ENCODE results near the gene SOS2.

SOS2 gene

GRCh38 chr14:50231475-50232275, at the start of gene SOS2:
TSS of gene SOS2 (minus strand) at chr14:50231578. CDS start at chr14:50231283, 295 bp downstream.
- TF ChIP-seq CTCF (IDR thresholded peaks at IDR 0.05; ENCODE audit: borderline replicate concordance, insufficient read depth, low read depth, low read length): no peak

GRCh38 chr14:50272498-50272897, 41.1 kb upstream of the SOS2 start:
- TF ChIP-seq CTCF (IDR thresholded peaks at IDR 0.05; ENCODE audit: borderline replicate concordance, insufficient read depth, low read depth, low read length): no peak
- H3K4me3 ChIP-seq (ENCODE audit: low read depth, low read length): no peak overlapping the region

More at GRCh38 chr14:50231475-50232275, at the start of gene SOS2:
- H3K4me3 ChIP-seq (ENCODE audit: low read depth, low read length): peak within 1 kb of the TSS; percentile 85

DNA sequence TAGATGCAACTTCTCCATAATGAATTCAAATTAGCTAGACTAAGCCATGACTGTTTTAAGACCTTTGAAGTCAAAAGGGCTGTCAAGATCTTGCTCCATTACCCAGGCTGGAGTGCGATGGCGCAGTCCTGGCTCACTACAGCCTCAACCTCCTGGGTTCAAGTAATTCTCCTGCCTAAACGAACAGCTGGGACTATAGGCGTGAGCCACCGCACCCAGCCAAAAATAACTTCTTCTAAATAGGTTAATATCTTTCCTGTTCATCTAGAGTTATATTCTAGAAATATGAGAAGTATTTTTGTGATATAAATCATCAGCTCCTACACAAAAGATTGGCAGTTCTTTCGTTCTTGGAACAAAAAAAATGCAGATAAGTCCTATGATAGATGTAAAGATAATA, 39.6 kb upstream of the SOS2 start:
- TF ChIP-seq CTCF (IDR thresholded peaks at IDR 0.05; ENCODE audit: borderline replicate concordance, insufficient read depth, low read depth, low read length): no peak
- H3K4me3 ChIP-seq (ENCODE audit: low read depth, low read length): no peak overlapping the region

DNA sequence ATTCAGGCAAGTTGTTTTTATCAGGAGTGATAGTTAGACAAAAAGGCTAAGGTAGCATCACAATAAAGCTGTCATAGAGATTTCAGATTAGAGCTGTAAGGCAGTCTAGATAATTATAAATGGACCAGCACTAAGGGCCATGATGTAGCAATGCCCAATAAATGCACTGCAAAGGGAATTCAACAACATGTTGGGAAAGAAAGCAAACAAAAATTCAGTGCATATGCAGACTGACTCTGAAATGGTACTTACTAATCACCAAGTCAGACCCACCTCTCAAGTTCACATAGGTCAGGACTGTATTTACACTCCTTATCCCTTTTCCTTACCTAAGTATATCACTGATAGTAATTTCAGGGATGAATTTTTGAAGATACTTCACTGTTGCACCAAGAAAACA, 33.7 kb upstream of the SOS2 start:
- TF ChIP-seq CTCF (IDR thresholded peaks at IDR 0.05; ENCODE audit: borderline replicate concordance, insufficient read depth, low read depth, low read length): no peak
- H3K4me3 ChIP-seq (ENCODE audit: low read depth, low read length): no peak overlapping the region

DNA sequence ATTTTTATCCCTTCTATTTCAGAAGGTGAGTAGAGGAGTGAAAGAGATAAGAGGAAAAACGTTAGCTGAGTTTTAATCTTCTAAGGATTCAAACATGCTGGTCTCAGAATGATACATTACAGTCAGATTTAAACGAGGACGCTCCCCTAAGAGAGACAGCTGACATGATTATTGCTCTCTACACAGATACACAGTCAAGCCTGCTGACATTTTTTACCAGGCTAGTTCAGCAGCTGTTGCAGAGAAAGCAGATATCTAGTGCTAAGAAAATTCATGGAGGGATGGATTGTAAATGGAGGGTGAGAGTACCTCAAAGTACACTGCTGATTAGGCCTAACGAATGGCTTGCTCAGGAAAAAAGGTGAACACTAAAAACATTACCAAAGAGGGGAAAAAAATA, 31.9 kb upstream of the SOS2 start:
- H3K4me3 ChIP-seq (ENCODE audit: low read depth, low read length): no peak overlapping the region
- TF ChIP-seq CTCF (IDR thresholded peaks at IDR 0.05; ENCODE audit: borderline replicate concordance, insufficient read depth, low read depth, low read length): no peak

DNA sequence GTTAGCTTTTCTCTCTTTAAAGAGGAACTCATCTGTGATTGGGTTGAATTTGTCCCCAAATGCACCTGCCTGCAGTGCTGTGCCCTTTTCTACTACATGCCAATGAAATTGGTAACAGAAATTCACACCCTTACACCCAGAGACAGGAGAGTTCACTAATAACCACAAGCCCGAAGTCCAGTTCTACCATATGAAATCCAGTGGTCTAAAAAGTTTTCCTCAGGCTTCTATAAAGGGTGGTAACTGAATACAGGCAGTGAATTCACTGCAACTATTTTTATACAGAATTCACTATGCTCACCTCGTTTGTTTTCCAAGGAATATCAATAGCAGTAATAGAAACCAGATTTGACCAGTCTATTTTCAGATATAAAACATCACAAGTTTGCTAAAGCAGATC, 31.5 kb upstream of the SOS2 start:
- no peak overlapping the region for H3K4me3 ChIP-seq (ENCODE audit: low read depth, low read length)
- TF ChIP-seq CTCF (IDR thresholded peaks at IDR 0.05; ENCODE audit: borderline replicate concordance, insufficient read depth, low read depth, low read length): no peak

DNA sequence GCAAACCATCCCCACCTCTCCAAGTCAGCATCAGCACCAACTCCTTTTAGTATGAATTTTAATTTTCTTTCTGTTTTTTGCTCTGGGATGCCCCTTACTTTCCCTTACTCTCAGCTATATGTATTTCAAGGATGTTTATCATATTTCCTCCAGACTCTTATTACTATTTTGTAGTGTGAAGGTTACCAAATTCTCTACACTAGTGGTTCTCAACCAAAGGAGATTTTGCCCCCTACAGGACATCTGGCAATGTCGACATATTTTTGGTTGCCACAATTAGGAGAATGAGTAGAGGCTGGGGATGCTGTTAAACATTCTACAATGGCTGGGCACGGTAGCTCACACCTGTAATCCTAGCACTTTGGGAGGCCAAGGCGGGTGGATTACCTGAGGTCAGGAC, 29.1 kb upstream of the SOS2 start:
- TF ChIP-seq CTCF (IDR thresholded peaks at IDR 0.05; ENCODE audit: borderline replicate concordance, insufficient read depth, low read depth, low read length): peak; percentile 48; the same call in 1 of the 2 replicates
- no peak overlapping the region for H3K4me3 ChIP-seq (ENCODE audit: low read depth, low read length)
